OCI-LY7 (cell line): Measurements from ENCODE around the gene SPATA33. TPM values are rescaled to one million over a fixed set of nuclear protein-coding genes. Genes with fewer than 3 reads are reported as not detected.

Experiments
- BruUV-seq: library from RNA; stranded (reverse); fragments of 400-500 nt; replicated peaks from 2 replicates; lab custom pipeline; 2021; lab: Mats Ljungman, UMichigan
- CTCF ChIA-PET: fragments of 300-600 bp; sonication (Branson Sonifier 250); formaldehyde crosslinking; loops from one replicate; lab custom pipeline; 2022; ENCODE audit warnings: antibody characterized with exemption; ENCODE audit not compliant: unreplicated experiment; lab: Charles Lee
- POLR2A ChIA-PET: fragments of 300-600 bp; sonication (Branson Sonifier 250); formaldehyde crosslinking; loops from one replicate; lab custom pipeline; 2022; ENCODE audit warnings: antibody characterized with exemption; lab: Charles Lee
- DNase-seq: peaks from one replicate; pipeline ENCODE4 v3.0.0-alpha.2; 2015; ENCODE audit warnings: low spot score
- H2AFZ ChIP-seq: fragments of 200-600 bp; sonication (generic), shearing (Covaris generic); 2 replicates; pipeline ENCODE4 v1.6.1; 2014; ENCODE audit warnings: mild to moderate bottlenecking, antibody characterized with exemption, low read length, moderate library complexity
- H3K27ac ChIP-seq: fragments of 200-600 bp; sonication (generic); 2 replicates; pipeline ENCODE4 v1.5.1; 2014; ENCODE audit warnings: mixed run types, low read depth, mild to moderate bottlenecking, moderate library complexity, low read length, inconsistent platforms; ENCODE audit not compliant: poor library complexity, severe bottlenecking
- H3K36me3 ChIP-seq: fragments of 200-600 bp; sonication (generic); 2 replicates; pipeline ENCODE4 v1.6.1; 2014; ENCODE audit warnings: mild to moderate bottlenecking, antibody characterized with exemption, low read length, moderate library complexity, mixed read lengths; ENCODE audit not compliant: insufficient read depth
- H3K4me1 ChIP-seq: fragments of 200-600 bp; sonication (generic); 2 replicates; pipeline ENCODE4 v1.5.1; 2014; ENCODE audit warnings: mild to moderate bottlenecking, low read length; ENCODE audit not compliant: insufficient read depth, poor library complexity, severe bottlenecking
- H3K4me2 ChIP-seq: fragments of 200-600 bp; sonication (generic); 2 replicates; pipeline ENCODE4 v1.6.1; 2014; ENCODE audit warnings: mild to moderate bottlenecking, low read length
- H3K4me3 ChIP-seq: fragments of 200-600 bp; sonication (generic); 2 replicates; pipeline ENCODE4 v1.5.1; 2014; ENCODE audit warnings: mild to moderate bottlenecking, low read depth, low read length; ENCODE audit not compliant: poor library complexity, severe bottlenecking
- H3K79me2 ChIP-seq: fragments of 200-600 bp; sonication (generic); 2 replicates; pipeline ENCODE4 v1.6.1; 2016; ENCODE audit warnings: low read depth, mild to moderate bottlenecking, low read length, moderate library complexity, mixed read lengths; ENCODE audit not compliant: insufficient read depth
- H3K9me2 ChIP-seq: fragments of 200-600 bp; sonication (generic); 2 replicates; pipeline ENCODE4 v1.6.1; 2016; ENCODE audit warnings: mild to moderate bottlenecking, low read length, mixed read lengths; ENCODE audit not compliant: insufficient read depth
- H3K9me3 ChIP-seq: fragments of 200-600 bp; sonication (generic); 2 replicates; pipeline ENCODE4 v1.6.1; 2014; ENCODE audit warnings: mild to moderate bottlenecking, mixed run types, low read length, mixed read lengths
- H4K20me1 ChIP-seq: fragments of 200-600 bp; sonication (generic); 2 replicates; pipeline ENCODE4 v1.6.1; 2014; ENCODE audit warnings: mild to moderate bottlenecking, antibody characterized with exemption, low read length, moderate library complexity, mixed read lengths; ENCODE audit not compliant: insufficient read depth
- CTCF ChIP-seq: fragments of 200-600 bp; sonication (generic); conservative IDR thresholded peaks from 2 replicates; pipeline ENCODE4 v1.5.1; 2014; ENCODE audit warnings: mild to moderate bottlenecking, antibody characterized with exemption, low read length, moderate library complexity, mixed read lengths
- EZH2phosphoT487 ChIP-seq: fragments of 200-600 bp; sonication (generic); IDR thresholded peaks from 2 replicates; pipeline ENCODE4 v1.6.1; 2018; ENCODE audit warnings: low read depth, borderline replicate concordance, mild to moderate bottlenecking, mixed run types, antibody characterized with exemption, low read length, moderate library complexity, mixed read lengths
- intact Hi-C: fragments of 100-400 bp; cut with micrococcal nuclease; formaldehyde crosslinking; loops from one replicate; pipeline ENCODE4 v1.10.0; 2022; ENCODE audit not compliant: unreplicated experiment
- total RNA-seq, 2 experiments: library from RNA; depleted of rRNA in 1 of 2; stranded (reverse); fragments of >200 nt in 1 of 2; shearing (Covaris generic) in 1 of 2; gene quantifications; 2 replicates each; pipeline ENCODE4 v1.2.3, GENCODE V29; 2014 to 2022

Gene SPATA33
- total RNA-seq, 2 experiments from 2014 or later = 9.4 to 17.3 TPM

GRCh38 chr16:89645122-89645521 lies 12.5 kb upstream of the SPATA33 start:
- Histone ChIP-seq H3K4me1 (no peaks in the 10 kb centered on the region), H3K79me2 (no peaks in the 10 kb centered on the region), H3K36me3 (peaks cover 39% of the 10 kb centered on the region), H2AFZ (no peak overlapping the region), H3K9me3 (no peaks in the 10 kb centered on the region), H3K9me2 (no peaks in the 10 kb centered on the region), H3K27ac (no peak overlapping the region), H3K4me3 (no peak overlapping the region), H4K20me1 (no peaks in the 10 kb centered on the region), H3K4me2 (no peak overlapping the region)
- intact Hi-C loops = no loop called here
- POLR2A ChIA-PET = no interaction called here
- no peak for DNase-seq
- CTCF ChIA-PET = no interaction called here
- TF ChIP-seq EZH2phosphoT487 (no peak), CTCF (no peak)
- BruUV-seq = no TSS peak

GRCh38 chr16:89646270-89646669 lies 11.4 kb upstream of the SPATA33 start:
- intact Hi-C loops = no loop called here
- ChIA-PET CTCF (no interaction called here), POLR2A (no interaction called here)

More at GRCh38 chr16:89646270-89646669, 11.4 kb upstream of the SPATA33 start:
- no peak for DNase-seq
- Histone ChIP-seq H2AFZ (no peak overlapping the region), H4K20me1 (no peaks in the 10 kb centered on the region), H3K4me3 (no peak overlapping the region), H3K36me3 (peaks cover 46% of the 10 kb centered on the region), H3K9me3 (no peaks in the 10 kb centered on the region), H3K4me2 (no peak overlapping the region), H3K4me1 (no peaks in the 10 kb centered on the region), H3K27ac (no peak overlapping the region), H3K9me2 (no peaks in the 10 kb centered on the region), H3K79me2 (no peaks in the 10 kb centered on the region)
- no TSS peak for BruUV-seq
- TF ChIP-seq EZH2phosphoT487 (no peak), CTCF (no peak)
